Thymus (tissue), 11 donors: ENCODE data around the gene FMN2. TPM values are rescaled to one million over a fixed set of nuclear protein-coding genes. Genes with fewer than 3 reads are reported as not detected.

Experiments
- DNase-seq, 9 donors: peaks; one replicate each; pipeline ENCODE4 v3.0.0-alpha.2; 2013; ENCODE audit warnings: low spot score in 9 of 9, low read depth in 6 of 9, missing footprints in 1 of 9
- H3K27ac ChIP-seq, 2 donors: one replicate each; pipeline ENCODE4 v1.5.1; 2013; ENCODE audit warnings: control low read depth in 1 of 2, low read depth in 1 of 2, low read length in 1 of 2, mild to moderate bottlenecking in 1 of 2, moderate library complexity in 1 of 2
- H3K27me3 ChIP-seq, 2 donors: one replicate each; pipeline ENCODE4 v1.5.1; 2013; ENCODE audit warnings: low read length in 1 of 2; ENCODE audit not compliant: control insufficient read depth in 2 of 2, insufficient read depth in 1 of 2
- H3K36me3 ChIP-seq, 2 donors: one replicate each; pipeline ENCODE4 v1.5.1; 2013; ENCODE audit warnings: low read length in 1 of 2, mild to moderate bottlenecking in 1 of 2, moderate library complexity in 1 of 2; ENCODE audit not compliant: control insufficient read depth in 2 of 2, insufficient read depth in 2 of 2
- H3K4me1 ChIP-seq, 2 donors: one replicate each; pipeline ENCODE4 v1.5.1; 2013; ENCODE audit warnings: low read length in 2 of 2; ENCODE audit not compliant: control insufficient read depth in 2 of 2, insufficient read depth in 2 of 2
- H3K4me3 ChIP-seq, 2 donors: one replicate each; pipeline ENCODE4 v1.5.1; 2013; ENCODE audit warnings: low read length in 2 of 2, control low read depth in 1 of 2, mild to moderate bottlenecking in 1 of 2
- H3K9me3 ChIP-seq, 2 donors: one replicate each; pipeline ENCODE4 v1.5.1; 2013; ENCODE audit warnings: low read length in 1 of 2, mild to moderate bottlenecking in 1 of 2; ENCODE audit not compliant: control insufficient read depth in 2 of 2, insufficient read depth in 1 of 2
- WGBS: extraction: QIAGEN DNeasy Blood & Tissue Kit; methylation state at CpG from one replicate; pipeline ENCODE4 v1.1.7; 2013; 5-methylcytosine and 5-hydroxymethylcytosine counted together
- polyA plus RNA-seq: library from polyadenylated mRNA; stranded (reverse); fragments of 200-250 nt; gene quantifications from one replicate; pipeline ENCODE4 v1.2.3, GENCODE V29; 2013
- total RNA-seq: library from RNA; stranded (reverse); fragments of 120-200 nt; gene quantifications from one replicate; pipeline ENCODE4 v1.2.4, GENCODE V29; 2013
- donor health status: healthy.

Gene FMN2
- total and polyA plus RNA-seq, 2 donors, result 0.14 to 0.24 TPM

DNA sequence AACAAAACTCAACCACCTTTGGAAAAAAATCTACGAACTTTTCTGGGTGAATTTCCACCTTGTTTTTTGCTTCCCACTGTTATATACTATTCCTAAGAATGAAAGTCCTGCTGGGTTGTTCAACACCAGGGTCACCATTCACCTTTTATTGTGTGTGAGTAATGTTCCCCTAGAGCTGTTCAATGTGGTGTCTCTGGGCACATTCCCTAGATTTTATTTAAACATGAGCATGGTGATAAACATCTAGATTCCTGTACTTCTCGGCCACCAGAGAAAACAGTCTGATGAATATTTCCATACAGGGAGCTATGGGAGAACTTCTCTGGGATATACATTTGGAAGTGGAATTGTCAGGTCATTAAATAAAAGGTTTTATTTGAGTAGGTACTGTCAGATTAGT, 13.0 kb downstream of the FMN2 start:
- 94% methylated on average over 2 of the region's 2 CpGs for WGBS
- Histone ChIP-seq H3K27me3 (no peaks in the 10 kb centered on the region), H3K9me3 (no peaks in the 10 kb centered on the region), H3K27ac (no peak overlapping the region), H3K36me3 (no peaks in the 10 kb centered on the region), H3K4me1 (no peaks in the 10 kb centered on the region), H3K4me3 (no peak overlapping the region)
- DNase-seq, result no peak

GRCh38 chr1:240107058-240107684, 15.5 kb downstream of the FMN2 start:
- Histone ChIP-seq H3K36me3 (no peaks in the 10 kb centered on the region), H3K9me3 (no peaks in the 10 kb centered on the region), H3K27me3 (no peaks in the 10 kb centered on the region), H3K4me3 (no peak overlapping the region), H3K27ac (no peak overlapping the region), H3K4me1 (no peaks in the 10 kb centered on the region)
- no peak for DNase-seq
- 81% methylated on average over 3 of the region's 3 CpGs for WGBS

- H3K36me3 ChIP-seq, result no peaks in the 10 kb centered on the region
- 92% methylated on average over 2 of the region's 2 CpGs for WGBS
These were observed 17.4 kb downstream of the FMN2 start for GRCh38 chr1:240109130-240109529.

GRCh38 chr1:240109920-240110636, 18.4 kb downstream of the FMN2 start:
- Histone ChIP-seq H3K4me3 (no peak overlapping the region), H3K27ac (no peak overlapping the region), H3K36me3 (no peaks in the 10 kb centered on the region), H3K4me1 (no peaks in the 10 kb centered on the region), H3K9me3 (no peaks in the 10 kb centered on the region), H3K27me3 (no peaks in the 10 kb centered on the region)
- 95% methylated on average over 5 of the region's 5 CpGs for WGBS
- no peak for DNase-seq

More at GRCh38 chr1:240109130-240109529, 17.4 kb downstream of the FMN2 start:
- Histone ChIP-seq H3K4me3 (no peak overlapping the region), H3K4me1 (no peaks in the 10 kb centered on the region), H3K27ac (no peak overlapping the region), H3K9me3 (no peaks in the 10 kb centered on the region), H3K27me3 (no peaks in the 10 kb centered on the region)
- no peak for DNase-seq

DNA sequence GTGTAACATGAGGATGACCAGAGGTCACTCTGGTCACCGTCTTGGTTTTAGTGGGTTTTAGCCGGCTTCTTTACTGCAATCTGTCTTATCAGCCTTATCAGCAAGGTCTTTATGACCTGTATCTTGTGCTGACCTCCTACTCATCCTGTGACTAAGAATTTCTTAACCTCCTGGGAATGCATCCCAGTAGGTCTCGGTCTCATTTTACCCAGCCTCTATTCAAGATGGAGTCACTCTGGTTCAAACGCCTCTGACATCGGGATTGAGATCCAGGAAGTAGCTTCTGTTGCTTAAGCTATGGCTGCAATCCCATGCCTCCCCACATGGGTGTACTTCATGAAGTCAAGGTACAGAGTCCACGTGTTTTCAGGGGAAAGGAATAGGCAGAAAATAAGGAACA, 19.9 kb downstream of the FMN2 start:
- H3K9me3 ChIP-seq, result no peaks in the 10 kb centered on the region
- H3K4me1 ChIP-seq, result no peaks in the 10 kb centered on the region
- H3K27me3 ChIP-seq, result no peaks in the 10 kb centered on the region
- H3K27ac ChIP-seq, result no peak overlapping the region
- H3K4me3 ChIP-seq, result no peak overlapping the region
- WGBS, result 84% methylated on average over 6 of the region's 6 CpGs
- no peaks in the 10 kb centered on the region for H3K36me3 ChIP-seq
- DNase-seq, result no peak

GRCh38 chr1:240114222-240114621, 22.5 kb downstream of the FMN2 start:
- no peak overlapping the region for H3K4me3 ChIP-seq
- 48% methylated on average over 1 of the region's 1 CpG for WGBS
- no peaks in the 10 kb centered on the region for H3K27me3 ChIP-seq
- no peak overlapping the region for H3K27ac ChIP-seq
- DNase-seq, result no peak
- no peaks in the 10 kb centered on the region for H3K36me3 ChIP-seq
- no peaks in the 10 kb centered on the region for H3K9me3 ChIP-seq
- no peaks in the 10 kb centered on the region for H3K4me1 ChIP-seq

DNA sequence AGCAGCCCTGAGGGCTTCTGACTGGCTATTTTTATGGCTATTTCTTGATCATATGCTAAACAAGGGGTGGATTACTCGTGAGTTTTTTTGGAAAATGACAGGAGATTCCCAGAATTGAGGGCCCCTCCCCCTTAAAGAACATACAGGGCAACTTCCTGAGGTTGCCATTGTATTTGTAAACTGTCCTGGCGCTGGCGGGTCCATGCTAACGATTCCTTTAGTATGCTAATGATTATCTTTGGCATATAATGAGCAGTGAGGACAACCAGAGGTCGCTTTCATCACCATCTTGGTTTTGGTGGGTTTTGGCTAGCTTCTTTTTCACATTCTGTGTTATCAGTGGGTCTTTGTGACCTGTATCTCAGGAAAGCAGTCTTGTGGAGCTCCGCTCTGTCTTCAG, 24.1 kb downstream of the FMN2 start:
- H3K36me3 ChIP-seq, result no peaks in the 10 kb centered on the region
- WGBS, result 75% methylated on average over 6 of the region's 6 CpGs
- no peaks in the 10 kb centered on the region for H3K27me3 ChIP-seq
- DNase-seq, result no peak
- no peak overlapping the region for H3K4me3 ChIP-seq
- H3K4me1 ChIP-seq, result no peaks in the 10 kb centered on the region
- H3K27ac ChIP-seq, result no peak overlapping the region
- H3K9me3 ChIP-seq, result no peaks in the 10 kb centered on the region

DNA sequence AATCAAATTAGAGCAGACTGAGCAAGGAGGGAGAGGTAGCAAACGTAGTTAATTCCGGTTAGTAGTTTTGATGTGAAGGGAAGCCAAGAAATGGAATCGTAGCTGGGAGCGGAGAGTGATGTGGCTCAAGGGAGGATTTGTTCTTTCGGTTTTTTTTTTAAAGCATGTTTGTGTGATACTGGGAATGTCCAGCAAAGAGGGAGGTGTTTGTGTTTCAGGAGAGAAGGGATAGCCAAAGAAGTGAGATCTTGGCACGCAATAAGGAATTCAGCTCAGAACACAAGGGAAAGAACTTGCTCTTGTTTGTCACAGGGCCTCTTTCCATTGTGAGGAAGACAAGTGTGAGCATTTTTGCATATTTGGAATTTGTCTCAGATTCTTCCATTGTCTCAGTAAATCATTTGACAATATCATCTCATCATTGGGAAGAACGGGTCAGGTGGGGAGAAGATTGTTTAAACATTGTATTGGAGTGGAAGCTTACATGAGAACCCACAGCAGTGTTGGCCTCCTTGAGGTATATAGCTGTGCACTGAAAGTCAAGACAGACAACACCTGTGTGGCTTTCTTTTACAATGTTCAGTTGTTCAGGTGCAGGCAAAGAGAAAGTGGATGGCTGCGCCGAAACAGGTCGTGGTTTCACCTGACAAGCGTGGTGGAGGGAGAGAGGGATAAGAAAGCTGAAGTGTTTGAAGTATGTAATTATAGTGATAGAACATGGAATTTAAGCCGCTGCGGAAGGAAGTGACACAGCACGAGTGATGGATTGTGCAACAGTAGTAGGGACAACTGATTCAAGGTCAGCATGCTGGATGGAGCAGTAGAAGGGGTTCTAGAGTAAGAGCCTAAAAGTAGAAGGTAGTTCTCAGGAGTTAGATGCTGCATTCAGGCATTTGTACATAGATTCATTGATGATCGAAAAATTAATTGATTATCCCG, 25.4 kb downstream of the FMN2 start:
- Histone ChIP-seq H3K4me1 (no peaks in the 10 kb centered on the region), H3K27ac (no peak overlapping the region), H3K36me3 (no peaks in the 10 kb centered on the region), H3K9me3 (no peaks in the 10 kb centered on the region), H3K4me3 (no peak overlapping the region), H3K27me3 (no peaks in the 10 kb centered on the region)
- no peak for DNase-seq
- WGBS, result 82% methylated on average over 16 of the region's 16 CpGs

- no peaks in the 10 kb centered on the region for H3K4me1 ChIP-seq
- H3K36me3 ChIP-seq, result no peaks in the 10 kb centered on the region
- no peaks in the 10 kb centered on the region for H3K27me3 ChIP-seq
- no peak overlapping the region for H3K4me3 ChIP-seq
- DNase-seq, result no peak
- no peak overlapping the region for H3K27ac ChIP-seq
- H3K9me3 ChIP-seq, result no peaks in the 10 kb centered on the region
- WGBS, result 79% methylated on average over 3 of the region's 3 CpGs
These were observed 26.2 kb downstream of the FMN2 start for GRCh38 chr1:240117930-240118329.
